PC-9 (cell line): ENCODE data around the gene ANKRD33B.

Experiments
- EZH2 ChIP-seq: fragments of 200-600 bp; sonication (generic); IDR thresholded peaks from 2 replicates; pipeline ENCODE4 v1.8.0; 2017; ENCODE audit warnings: antibody characterized with exemption, low read depth
- TF ChIP-seq, protein P1 (sequence below): fragments of 200-600 bp; sonication (generic); conservative IDR thresholded peaks from 2 replicates; pipeline ENCODE4 v1.6.1; 2017; ENCODE audit warnings: mixed run types, antibody characterized with exemption, mild to moderate bottlenecking, moderate library complexity

- TF ChIP-seq, protein P1, sequence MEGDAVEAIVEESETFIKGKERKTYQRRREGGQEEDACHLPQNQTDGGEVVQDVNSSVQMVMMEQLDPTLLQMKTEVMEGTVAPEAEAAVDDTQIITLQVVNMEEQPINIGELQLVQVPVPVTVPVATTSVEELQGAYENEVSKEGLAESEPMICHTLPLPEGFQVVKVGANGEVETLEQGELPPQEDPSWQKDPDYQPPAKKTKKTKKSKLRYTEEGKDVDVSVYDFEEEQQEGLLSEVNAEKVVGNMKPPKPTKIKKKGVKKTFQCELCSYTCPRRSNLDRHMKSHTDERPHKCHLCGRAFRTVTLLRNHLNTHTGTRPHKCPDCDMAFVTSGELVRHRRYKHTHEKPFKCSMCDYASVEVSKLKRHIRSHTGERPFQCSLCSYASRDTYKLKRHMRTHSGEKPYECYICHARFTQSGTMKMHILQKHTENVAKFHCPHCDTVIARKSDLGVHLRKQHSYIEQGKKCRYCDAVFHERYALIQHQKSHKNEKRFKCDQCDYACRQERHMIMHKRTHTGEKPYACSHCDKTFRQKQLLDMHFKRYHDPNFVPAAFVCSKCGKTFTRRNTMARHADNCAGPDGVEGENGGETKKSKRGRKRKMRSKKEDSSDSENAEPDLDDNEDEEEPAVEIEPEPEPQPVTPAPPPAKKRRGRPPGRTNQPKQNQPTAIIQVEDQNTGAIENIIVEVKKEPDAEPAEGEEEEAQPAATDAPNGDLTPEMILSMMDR: no peak
- TF ChIP-seq EZH2: no peak
Measured at GRCh38 chr5:10637944-10638343, 74.1 kb downstream of the ANKRD33B start.
